HG02588 (cell line): ENCODE results near the gene TFB1M.
A peak's percentile ranks its signal among the peaks of the same experiment; 100 is the strongest.

ENCODE experiments used
- ATAC-seq: cut with Tn5 transposase; IDR thresholded peaks from one replicate; pipeline ENCODE4 v1.9.1; 2021; ENCODE audit warnings: mild to moderate bottlenecking, moderate library complexity; ENCODE audit not compliant: unreplicated experiment

Gene TFB1M

DNA sequence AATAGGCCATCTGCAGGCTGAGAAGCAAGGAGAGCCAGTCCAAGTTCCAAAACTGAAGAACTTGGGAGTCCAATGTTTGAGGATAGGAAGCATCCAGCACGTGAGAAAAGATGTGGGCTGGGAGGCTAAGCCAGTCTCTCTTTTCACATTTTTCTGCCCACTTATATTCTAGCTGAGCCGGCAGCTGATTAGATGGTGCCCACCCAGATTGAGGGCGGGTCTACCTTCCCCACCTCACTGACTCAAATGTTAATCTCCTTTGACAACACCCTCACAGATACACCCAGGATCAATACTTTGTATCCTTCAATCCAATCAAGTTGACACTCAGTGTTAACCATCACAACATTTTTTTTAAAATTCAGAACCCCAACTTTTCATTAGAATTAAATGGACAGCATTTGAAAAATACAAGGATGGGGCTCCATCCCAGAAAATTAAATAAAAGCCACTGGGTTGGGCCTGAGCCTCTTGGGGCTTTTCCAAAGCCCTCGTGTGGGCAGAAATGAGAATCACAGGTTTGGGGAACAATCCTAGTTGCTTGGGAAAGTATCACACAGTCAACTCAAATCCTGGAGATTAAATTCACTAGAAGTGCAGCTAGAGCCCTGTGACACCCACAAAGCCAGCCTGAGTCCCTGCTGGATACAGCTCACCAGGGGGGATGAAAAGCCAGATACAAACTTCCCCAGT lies 48.3 kb downstream of the TFB1M start:
- no peak for ATAC-seq

GRCh38 chr6:155264693-155265320 lies 49.5 kb downstream of the TFB1M start:
- no peak for ATAC-seq

GRCh38 chr6:155263373-155264063 lies 50.8 kb downstream of the TFB1M start, which contains the start of gene CLDN20:
Gene CLDN20 (plus strand): TSS chr6:155264013. CDS start chr6:155275720, 11,707 bp downstream.
- ATAC-seq, result no peak

DNA sequence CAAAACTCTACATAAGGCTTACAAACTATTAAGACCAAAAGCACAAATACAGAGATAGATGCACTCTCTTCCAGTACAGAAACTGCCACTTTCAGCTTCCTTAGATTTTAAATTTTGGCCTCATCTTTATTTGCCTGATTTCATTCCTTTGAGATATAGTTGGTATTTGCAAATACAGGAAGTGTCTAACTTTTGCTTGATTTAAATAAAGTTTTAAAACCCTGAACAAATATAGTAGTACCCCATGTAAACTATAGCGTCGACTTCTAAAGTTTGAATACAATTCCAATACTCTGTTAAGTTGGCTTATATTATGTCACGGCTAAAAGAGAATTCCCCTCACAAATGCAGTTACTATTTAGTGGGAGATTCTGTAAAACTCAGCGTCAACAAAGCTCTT lies 51.6 kb downstream of the TFB1M start:
- no peak for ATAC-seq

DNA sequence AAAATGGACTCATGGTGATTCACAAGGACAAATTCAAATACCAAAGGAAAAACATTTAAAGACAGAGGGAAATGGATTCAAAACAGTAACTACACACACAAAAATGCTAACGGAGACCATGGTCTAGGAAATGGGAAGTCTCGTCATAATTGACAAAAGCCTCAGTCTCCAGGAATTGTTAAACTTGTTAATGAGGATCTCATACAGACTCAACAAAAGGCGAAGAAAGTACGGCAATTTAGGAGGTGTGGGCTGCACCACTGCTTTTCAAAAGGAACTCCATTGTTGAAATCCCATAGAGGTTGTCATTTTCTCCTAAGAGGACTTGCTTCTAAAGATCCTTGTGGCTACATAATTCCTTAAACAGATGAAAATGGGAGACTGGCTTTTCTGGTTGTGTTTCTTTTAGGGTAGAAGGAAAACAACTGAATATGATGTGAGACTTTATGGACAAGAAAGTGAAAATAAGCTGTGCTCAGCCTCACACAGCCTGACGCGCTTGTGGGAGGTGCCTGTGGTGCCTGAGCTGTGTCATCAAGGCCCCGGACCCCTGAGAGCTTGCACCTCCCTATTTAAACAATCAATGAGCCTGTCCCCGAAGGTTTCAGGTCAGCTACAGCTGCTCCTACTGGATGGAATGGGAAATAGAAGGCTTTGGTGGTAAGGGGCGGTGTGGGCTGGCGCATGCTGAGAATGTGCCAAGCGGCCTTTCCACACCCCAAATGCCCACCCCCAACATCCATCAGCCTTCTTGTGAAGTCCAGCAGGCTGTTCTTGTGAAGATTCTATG lies 53.0 kb downstream of the TFB1M start:
- ATAC-seq, result no peak

DNA sequence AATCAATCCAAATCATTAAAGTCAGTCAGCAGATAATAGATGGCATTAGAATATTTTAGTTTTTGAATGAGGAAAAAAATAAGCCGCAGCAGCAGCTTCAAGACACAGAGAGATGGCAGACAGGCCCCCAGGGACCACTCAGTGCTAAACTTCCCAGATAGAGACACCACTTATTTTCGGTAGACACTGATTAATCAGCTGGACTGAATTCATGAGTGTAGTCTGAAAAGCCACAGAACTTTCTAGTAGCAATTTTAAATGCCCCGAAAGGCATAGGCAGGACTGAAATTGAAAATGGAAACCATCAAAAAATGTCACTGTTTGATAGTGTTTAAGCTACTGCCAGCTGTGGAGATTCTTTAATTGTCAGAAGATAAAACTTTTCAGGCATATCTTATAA lies 53.6 kb downstream of the TFB1M start:
- peak; percentile 69 for ATAC-seq

- no peak for ATAC-seq
Measured at GRCh38 chr6:155259897-155260296, 54.4 kb downstream of the TFB1M start.

DNA sequence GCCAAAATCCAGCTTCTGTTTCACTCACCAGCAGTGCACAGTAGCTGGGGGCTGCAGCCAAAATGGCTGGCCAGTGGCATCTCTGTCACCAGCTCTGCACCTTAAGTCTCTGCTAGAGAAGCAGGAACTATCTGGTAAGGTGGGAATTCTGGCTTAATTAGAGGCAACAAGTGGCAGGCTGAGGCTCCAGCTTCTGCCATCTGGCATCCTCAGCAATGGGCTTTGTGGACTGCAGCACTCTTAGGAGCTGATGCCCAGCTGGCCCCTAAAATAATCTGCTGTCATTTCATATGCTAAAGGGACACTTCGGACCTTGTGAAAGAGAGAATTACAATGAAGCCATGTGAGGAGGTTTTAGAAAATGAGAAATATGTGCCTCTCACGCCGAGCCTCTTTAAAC lies 55.1 kb downstream of the TFB1M start:
- ATAC-seq, result no peak

DNA sequence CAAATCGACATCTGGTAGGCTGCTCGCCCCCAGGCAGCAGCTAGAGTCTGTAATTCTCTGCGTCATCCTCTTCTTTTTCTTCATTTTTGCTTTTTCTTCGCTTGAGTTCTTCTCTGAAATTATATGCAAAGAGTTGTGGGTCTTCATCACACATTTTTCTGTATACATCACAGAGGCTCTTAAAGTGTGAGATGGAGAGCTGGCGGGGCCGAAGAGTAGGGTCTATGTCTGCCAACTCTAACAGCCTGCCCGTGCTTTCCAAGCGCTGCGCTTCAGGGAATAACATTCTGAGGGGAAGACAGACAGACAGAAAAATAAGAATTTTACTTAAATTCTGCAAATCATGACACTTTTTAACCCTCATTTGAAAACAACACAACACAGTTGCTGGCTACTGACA lies 56.5 kb downstream of the TFB1M start:
- ATAC-seq, result no peak

DNA sequence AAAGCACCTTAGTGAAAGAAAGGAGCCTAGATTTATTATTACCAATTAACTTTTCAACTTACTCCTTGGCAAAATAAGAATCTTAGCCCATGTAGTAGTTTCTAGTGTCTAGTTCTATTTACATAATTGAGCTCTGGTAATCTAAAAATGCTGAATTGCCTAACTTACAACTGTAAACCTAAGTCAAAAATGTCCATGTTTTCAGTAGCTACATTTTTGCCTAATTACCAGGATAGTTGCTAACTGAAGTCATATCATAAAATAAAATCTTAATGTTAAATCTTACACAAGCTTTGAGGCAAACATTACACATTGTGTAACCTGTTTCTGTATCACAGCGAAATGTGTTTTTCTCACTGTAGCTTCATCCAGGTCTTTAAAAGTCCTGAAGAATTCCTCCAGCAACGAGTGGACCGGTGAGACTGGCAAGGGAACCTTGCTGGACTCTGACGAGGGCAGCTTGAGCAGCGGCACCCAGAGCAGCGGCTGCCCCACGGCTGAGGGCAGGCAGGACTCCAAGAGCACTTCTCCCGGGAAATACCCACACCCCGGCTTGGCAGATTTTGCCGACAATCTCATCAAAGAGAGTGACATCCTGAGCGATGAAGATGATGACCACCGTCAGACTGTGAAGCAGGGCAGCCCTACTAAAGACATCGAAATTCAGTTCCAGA lies 58.0 kb downstream of the TFB1M start:
- ATAC-seq, result no peak

DNA sequence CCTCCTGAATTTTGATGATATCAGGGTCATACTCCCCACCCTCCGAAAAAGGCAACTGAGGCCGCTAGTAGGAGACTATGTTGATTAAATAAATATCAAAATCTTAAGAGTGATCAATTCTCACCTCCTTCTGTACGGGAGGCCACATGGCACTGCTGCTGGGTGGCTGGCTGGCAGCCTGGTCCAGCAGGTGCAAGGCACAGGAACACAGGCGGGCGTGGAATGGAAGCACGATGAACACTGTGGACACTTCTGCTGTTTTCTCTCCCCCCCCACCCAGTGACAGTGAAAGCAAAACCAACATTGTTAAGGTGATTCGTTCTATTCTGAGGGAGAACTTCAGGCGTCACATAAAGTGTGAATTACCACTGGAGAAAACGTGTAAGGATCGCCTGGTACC lies 60.1 kb downstream of the TFB1M start:
- no peak for ATAC-seq

DNA sequence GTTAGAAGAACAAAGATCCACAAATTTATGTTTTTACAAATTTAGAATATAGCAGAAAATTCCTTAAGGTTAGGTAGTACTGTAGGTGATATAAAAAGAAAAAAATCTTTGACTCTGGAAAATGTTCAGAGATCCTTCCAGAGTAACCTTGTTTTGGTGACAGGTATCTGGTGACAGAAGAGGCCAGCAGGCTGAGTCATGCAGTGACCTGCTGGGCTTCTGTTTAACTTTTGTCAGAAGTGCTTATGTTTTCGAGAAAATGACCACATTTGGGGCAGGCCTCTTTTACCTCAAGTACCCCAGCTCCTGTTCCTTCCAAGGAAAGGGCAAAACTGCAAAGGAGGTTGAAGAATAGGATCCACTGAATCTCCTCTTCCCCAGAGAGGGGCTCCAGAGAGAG lies 60.9 kb downstream of the TFB1M start:
- ATAC-seq, result no peak

- no peak for ATAC-seq
Measured at GRCh38 chr6:155252581-155252980, 61.7 kb downstream of the TFB1M start.

- ATAC-seq, result no peak
Measured at GRCh38 chr6:155250701-155251381, 63.4 kb downstream of the TFB1M start.

GRCh38 chr6:155248008-155249001 lies 66.0 kb downstream of the TFB1M start:
- ATAC-seq, result no peak

GRCh38 chr6:155247618-155248007 lies 66.7 kb downstream of the TFB1M start:
- no peak for ATAC-seq

GRCh38 chr6:155246825-155247224 lies 67.5 kb downstream of the TFB1M start:
- ATAC-seq, result no peak

DNA sequence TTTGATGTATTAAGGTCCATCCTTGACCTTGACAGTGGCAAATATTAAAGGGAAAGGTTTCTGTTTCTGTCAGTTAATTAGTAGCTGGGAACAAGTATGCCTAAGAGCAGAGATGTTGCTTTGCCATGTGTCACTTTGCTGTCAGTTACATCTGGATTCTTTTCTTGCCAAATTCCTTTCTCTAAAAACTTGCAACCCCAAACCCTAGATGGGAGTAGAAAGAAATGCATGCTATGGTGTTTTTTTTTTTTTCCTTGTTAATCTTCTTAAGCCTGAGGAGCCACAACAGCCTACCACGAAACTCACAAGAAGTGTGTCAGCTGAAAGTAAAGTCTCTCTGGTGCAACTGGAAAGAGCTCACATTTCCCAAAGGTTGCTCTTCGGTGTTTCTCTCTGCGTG lies 68.5 kb downstream of the TFB1M start:
- no peak for ATAC-seq

DNA sequence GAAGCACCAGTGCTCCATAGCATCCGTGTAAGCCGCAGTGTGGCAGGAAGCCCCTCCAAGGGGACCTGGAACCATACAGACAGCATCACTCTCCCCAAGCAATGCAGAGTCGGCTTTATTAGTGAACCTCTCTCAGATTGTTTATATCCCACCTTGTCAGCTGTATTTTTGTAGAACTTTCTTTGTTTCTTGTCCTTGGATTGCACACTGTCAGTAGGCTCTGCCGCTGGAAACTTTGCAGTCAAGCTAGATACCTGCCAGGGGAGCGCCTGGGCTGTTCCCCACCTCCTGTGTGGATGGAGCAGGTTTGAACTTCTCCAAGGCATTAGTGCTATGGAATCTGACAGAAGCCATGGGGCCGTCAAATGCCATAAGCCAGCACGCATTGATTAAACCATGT lies 69.1 kb downstream of the TFB1M start:
- ATAC-seq, result no peak
